Lung (tissue), 12 donors: ENCODE data around the gene SASH1. TPM values are rescaled to one million over a fixed set of nuclear protein-coding genes. Genes with fewer than 3 reads are reported as not detected.

Experiments used
- ATAC-seq: fragments of 200-7000 bp; cut with Tn5 transposase; one replicate; pipeline ENCODE4 v1.9.1; 2020; ENCODE audit warnings: moderate number of reproducible peaks; ENCODE audit not compliant: insufficient read depth, low FRiP score
- DNase-seq, 3 donors: peaks; one replicate each; pipeline ENCODE4 v3.0.0-alpha.2; 2013 to 2017
- H3K27ac ChIP-seq, 2 donors: one replicate each; pipeline ENCODE4 v1.5.1; 2013; ENCODE audit warnings: mild to moderate bottlenecking in 2 of 2, moderate library complexity in 2 of 2, control low read depth in 1 of 2, inconsistent platforms in 1 of 2, low read depth in 1 of 2, low read length in 1 of 2
- H3K27me3 ChIP-seq, 3 donors: one replicate each; pipeline ENCODE4 v1.5.1; 2013; ENCODE audit warnings: low read length in 2 of 3; ENCODE audit not compliant: control insufficient read depth in 3 of 3, insufficient read depth in 3 of 3
- H3K36me3 ChIP-seq, 4 donors: one replicate each; pipeline ENCODE4 v1.5.1; 2013; ENCODE audit warnings: low read length in 4 of 4, mild to moderate bottlenecking in 1 of 4, moderate library complexity in 1 of 4; ENCODE audit not compliant: control insufficient read depth in 4 of 4, insufficient read depth in 4 of 4
- H3K4me1 ChIP-seq, 5 donors: one replicate each; pipeline ENCODE4 v1.5.1; 2013; ENCODE audit warnings: low read length in 5 of 5, mild to moderate bottlenecking in 2 of 5, moderate library complexity in 1 of 5; ENCODE audit not compliant: control insufficient read depth in 5 of 5, insufficient read depth in 5 of 5
- H3K4me3 ChIP-seq: one replicate; pipeline ENCODE4 v1.5.1; 2013; ENCODE audit warnings: mild to moderate bottlenecking, control low read depth, moderate library complexity
- H3K9ac ChIP-seq, 2 donors: one replicate each; pipeline ENCODE4 v1.5.1; 2013; ENCODE audit warnings: low read length in 2 of 2, control low read depth in 1 of 2; ENCODE audit not compliant: insufficient read depth in 1 of 2
- H3K9me3 ChIP-seq, 4 donors: one replicate each; pipeline ENCODE4 v1.5.1; 2013; ENCODE audit warnings: low read length in 3 of 4, mild to moderate bottlenecking in 1 of 4, moderate library complexity in 1 of 4; ENCODE audit not compliant: control insufficient read depth in 4 of 4, insufficient read depth in 3 of 4
- WGBS, 2 donors: extraction: QIAGEN DNeasy Blood & Tissue Kit; methylation state at CpG; one replicate each; pipeline ENCODE4 v1.1.7; 2013; 5-methylcytosine and 5-hydroxymethylcytosine counted together
- polyA plus RNA-seq, 2 donors: library from polyadenylated mRNA; stranded (reverse); fragments of 200-250 nt; gene quantifications; one replicate each; pipeline ENCODE4 v1.2.1, GENCODE V29; 2013
- total RNA-seq, 2 donors: library from RNA; depleted of rRNA in 1 of 2; stranded (reverse); fragments of >200 nt in 1 of 2; gene quantifications; one replicate each; pipeline ENCODE4 v1.2.1, GENCODE V29; 2014 to 2021
- TF ChIP-seq, protein P1 (sequence below): IDR thresholded peaks from 2 replicates; pipeline ENCODE4 v1.5.1; 2012; ENCODE audit warnings: mild to moderate bottlenecking; ENCODE audit errors: control extremely low read depth, extremely low read depth
- donor health status: control.
- donor health status: control.
- donor health status: Bipolar disorder and iron deficiency.
- donor health status: healthy.
- donor health status: DM: yes; HTN: yes; CAD: no.

The SASH1 gene
- total and polyA plus RNA-seq, 4 donors = 18.8 to 114 (median 42.2) TPM

DNA sequence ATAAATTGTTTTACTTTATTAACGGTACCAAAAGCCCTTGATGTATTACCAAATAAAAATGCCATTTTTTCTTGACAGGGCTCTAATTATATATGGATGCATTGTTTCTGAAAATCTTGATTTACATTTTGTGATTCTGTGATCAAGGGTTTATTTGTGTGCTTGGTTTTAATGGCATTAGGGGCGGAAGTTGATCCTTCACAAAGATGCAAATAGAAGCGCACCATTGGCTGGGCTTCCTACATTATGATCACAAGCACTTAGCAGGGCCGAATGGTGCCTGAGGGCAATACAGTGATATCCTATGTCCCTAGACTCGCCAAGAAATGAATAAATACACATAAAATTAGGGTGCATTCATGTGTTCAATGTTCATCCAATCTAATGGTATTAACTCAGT lies 231.3 kb downstream of the SASH1 start:
- TF ChIP-seq, protein P1, sequence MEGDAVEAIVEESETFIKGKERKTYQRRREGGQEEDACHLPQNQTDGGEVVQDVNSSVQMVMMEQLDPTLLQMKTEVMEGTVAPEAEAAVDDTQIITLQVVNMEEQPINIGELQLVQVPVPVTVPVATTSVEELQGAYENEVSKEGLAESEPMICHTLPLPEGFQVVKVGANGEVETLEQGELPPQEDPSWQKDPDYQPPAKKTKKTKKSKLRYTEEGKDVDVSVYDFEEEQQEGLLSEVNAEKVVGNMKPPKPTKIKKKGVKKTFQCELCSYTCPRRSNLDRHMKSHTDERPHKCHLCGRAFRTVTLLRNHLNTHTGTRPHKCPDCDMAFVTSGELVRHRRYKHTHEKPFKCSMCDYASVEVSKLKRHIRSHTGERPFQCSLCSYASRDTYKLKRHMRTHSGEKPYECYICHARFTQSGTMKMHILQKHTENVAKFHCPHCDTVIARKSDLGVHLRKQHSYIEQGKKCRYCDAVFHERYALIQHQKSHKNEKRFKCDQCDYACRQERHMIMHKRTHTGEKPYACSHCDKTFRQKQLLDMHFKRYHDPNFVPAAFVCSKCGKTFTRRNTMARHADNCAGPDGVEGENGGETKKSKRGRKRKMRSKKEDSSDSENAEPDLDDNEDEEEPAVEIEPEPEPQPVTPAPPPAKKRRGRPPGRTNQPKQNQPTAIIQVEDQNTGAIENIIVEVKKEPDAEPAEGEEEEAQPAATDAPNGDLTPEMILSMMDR = no peak
- no peak overlapping the region for H3K4me3 ChIP-seq
- no peaks in the 10 kb centered on the region for H3K27me3 ChIP-seq
- peaks cover 0 to 2% (median 0%) of the 10 kb centered on the region in 5 donors for H3K4me1 ChIP-seq
- H3K27ac ChIP-seq = no peak overlapping the region
- no peak for DNase-seq
- H3K36me3 ChIP-seq = no peaks in the 10 kb centered on the region
- 87 to 91% methylated on average over 5 of the region's 5 CpGs for WGBS, 2 donors
- peaks cover 0 to 3% (median 1%) of the 10 kb centered on the region in 4 donors for H3K9me3 ChIP-seq
- no peak overlapping the region for H3K9ac ChIP-seq
- no peak for ATAC-seq

DNA sequence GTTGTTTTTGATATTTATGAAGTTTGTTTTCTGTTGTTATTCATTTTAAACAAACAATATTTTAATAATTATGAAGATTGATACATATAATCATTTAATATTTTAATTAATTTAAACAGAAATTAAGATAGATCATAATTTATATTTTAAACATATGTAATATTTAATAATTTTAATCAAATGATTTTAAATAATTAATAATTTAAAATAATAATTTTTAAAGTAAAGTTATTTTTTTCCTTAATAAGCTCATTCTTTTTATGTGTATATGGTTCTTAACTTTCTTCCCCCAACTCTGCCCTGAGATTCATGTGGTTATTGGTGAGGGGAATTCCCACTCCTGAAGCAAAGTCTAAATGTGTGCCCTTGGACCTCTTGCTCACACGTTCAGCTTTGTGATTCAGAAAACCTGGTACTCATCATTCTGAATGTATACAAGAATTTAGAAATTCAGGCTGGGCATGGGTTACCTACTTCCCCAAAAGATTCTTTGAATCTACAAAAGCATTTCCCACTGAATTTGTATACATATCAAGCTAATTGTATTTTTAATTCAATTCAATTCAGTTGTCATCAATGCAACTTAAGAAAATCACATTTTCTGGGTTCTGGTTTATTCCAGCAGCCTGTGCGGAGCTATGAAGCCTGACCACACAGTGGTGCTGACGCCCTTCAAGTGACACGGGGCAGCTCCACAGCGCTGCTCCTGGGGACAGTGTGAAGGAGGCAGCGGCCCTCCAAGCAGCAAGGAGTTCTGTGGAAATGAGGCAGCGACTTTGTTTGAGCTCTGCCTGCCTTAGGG lies 235.2 kb downstream of the SASH1 start:
- Histone ChIP-seq H3K27me3 (no peaks in the 10 kb centered on the region), H3K27ac (no peak overlapping the region), H3K9me3 (no peaks in the 10 kb centered on the region), H3K4me1 (peaks cover 0 to 2% (median 0%) of the 10 kb centered on the region in 5 donors), H3K36me3 (no peaks in the 10 kb centered on the region), H3K9ac (no peak overlapping the region), H3K4me3 (no peak overlapping the region)
- peak; percentile 84 to 89 (median 84) for DNase-seq
- TF ChIP-seq, protein P1 = peak; percentile 92
- 6 to 8% methylated on average over 7 of the region's 7 CpGs for WGBS, 2 donors
- peak; percentile 98 for ATAC-seq

DNA sequence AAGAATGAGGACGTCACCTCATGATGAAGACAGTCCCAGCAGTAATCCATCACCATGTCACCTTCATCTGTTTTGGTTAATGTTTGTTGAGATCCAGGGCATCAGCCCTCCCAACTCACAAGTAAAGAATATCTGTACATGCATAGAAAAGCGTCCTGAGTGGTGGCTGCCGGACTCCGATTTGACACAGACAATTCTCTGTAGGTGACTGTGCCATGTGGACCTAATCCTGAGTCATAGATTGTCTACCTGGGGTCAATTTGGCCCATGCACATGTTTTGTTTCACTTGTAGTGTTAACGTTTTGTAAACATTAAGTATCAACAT lies 235.8 kb downstream of the SASH1 start:
- no peaks in the 10 kb centered on the region for H3K27me3 ChIP-seq
- H3K36me3 ChIP-seq = no peaks in the 10 kb centered on the region
- no peak for ATAC-seq
- no peak for DNase-seq
- H3K27ac ChIP-seq = no peak overlapping the region
- H3K9ac ChIP-seq = no peak overlapping the region
- WGBS, 2 donors = 70 to 71% methylated on average over 5 of the region's 5 CpGs
- peaks cover 0 to 2% (median 0%) of the 10 kb centered on the region in 5 donors for H3K4me1 ChIP-seq
- no peaks in the 10 kb centered on the region for H3K9me3 ChIP-seq
- H3K4me3 ChIP-seq = no peak overlapping the region
- TF ChIP-seq, protein P1 = no peak
